ENCODE measurements around the gene OR51V1.
"Not testable (repeated sequence)": the region's sequence is repeated elsewhere in the genome, so short reads cannot be mapped to it uniquely, and the experiment has no call there.

OR51V1 gene, protein sequence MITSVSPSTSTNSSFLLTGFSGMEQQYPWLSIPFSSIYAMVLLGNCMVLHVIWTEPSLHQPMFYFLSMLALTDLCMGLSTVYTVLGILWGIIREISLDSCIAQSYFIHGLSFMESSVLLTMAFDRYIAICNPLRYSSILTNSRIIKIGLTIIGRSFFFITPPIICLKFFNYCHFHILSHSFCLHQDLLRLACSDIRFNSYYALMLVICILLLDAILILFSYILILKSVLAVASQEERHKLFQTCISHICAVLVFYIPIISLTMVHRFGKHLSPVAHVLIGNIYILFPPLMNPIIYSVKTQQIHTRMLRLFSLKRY

GRCh38 chr11:5200582-5200981 is at the start of gene OR51V1:
OR51V1 (minus strand) TSS chr11:5200682; CDS start chr11:5200682, 0 bp downstream.
- no peak for DNase-seq

GRCh38 chr11:5249807-5250396 is 49.4 kb upstream of the OR51V1 start, which contains the start of gene HBG1:
HBG1 (minus strand) TSS chr11:5249857; CDS start chr11:5249804, 53 bp downstream.
- not testable (repeated sequence) for DNase-seq

DNA sequence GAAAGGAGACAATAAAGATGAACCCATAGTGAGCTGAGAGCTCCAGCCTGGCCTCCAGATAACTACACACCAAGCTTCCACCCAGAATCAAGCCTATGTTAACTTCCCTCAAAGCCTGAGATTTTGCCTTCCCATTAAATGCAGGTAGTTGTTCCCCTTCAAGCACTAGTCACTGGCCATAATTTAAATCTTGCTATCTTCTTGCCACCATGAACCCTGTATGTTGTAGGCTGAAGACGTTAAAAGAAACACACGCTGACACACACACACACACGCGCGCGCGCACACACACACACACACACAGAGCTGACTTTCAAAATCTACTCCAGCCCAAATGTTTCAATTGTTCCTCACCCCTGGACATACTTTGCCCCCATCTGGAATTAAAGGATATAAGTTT is 48.0 kb upstream of the OR51V1 start:
- not testable (repeated sequence) for DNase-seq

DNA sequence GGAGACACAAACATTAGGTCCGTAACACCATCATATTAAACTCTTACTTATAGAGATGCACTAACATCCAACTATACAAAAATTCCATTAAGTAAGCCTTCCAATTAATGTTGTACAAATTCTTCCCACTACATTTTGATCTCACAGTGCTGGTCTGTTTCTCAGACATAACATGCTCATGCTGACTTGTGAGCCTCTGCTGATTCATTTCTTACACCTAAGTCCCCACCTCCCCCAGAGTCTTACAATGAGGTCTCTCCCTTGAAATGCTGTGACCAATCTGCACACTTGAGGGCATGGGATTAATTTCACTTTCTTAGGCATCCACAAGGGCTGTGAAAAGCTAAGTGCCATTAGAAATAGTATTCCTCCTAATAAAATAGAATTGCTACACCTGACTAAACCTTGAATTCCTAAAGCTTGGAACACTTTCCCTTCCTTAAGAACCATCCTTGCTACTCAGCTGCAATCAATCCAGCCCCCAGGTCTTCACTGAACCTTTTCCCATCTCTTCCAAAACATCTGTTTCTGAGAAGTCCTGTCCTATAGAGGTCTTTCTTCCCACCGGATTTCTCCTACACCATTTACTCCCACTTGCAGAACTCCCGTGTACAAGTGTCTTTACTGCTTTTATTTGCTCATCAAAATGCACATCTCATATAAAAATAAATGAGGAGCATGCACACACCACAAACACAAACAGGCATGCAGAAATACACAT is 47.1 kb upstream of the OR51V1 start:
- no peak for DNase-seq

DNA sequence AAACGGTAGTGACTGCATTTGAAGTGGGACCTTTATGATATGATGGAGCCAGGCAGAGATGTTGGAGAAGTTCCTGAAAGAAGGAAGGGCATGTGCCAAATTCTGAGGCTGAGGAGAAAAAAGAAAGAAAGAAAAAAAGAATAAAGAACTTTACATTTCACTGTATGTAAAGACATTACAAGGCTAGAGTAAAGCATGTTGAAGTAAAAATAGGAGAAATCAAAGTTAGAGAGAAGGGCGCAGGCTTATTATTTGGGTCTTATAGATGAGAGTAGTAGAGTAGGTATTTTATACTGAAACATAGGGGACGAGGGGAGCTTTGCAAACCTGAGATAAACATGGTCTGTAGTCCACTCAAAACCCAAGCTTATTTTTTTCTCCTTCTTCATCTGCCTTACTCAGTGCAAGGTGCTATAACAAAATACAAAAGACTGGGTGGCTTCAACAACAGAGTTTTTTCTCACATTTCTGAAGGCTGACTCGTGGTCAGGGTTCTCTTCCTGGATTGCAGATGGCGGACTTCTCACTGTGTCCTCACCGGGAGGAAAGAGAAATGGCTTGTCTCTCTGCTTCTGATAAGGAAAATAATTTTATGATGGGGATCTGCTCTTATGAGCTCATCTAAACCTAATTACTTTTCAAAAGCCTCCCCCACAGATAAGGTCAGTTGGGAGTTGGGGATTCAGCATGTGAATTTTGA is 46.4 kb upstream of the OR51V1 start:
- no peak for DNase-seq

DNA sequence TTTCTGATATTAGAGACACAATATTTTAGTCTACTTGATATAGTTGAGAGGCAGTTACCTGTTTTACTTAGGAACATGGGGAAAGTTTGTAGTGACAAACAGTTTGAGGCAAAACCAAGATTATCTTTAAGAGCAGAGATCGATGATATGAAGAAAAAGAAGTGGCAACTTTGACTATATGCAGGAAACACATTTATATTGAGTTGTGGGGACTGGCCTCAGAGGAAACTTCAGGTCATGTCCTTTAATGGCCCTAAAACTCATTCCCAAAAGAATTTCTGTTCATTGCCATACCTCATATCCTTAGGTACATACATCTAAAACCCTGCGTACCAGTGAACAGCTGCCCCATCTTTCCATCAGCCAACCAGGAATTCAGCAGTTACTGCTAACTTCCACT is 44.7 kb upstream of the OR51V1 start:
- DNase-seq, result no peak

DNA sequence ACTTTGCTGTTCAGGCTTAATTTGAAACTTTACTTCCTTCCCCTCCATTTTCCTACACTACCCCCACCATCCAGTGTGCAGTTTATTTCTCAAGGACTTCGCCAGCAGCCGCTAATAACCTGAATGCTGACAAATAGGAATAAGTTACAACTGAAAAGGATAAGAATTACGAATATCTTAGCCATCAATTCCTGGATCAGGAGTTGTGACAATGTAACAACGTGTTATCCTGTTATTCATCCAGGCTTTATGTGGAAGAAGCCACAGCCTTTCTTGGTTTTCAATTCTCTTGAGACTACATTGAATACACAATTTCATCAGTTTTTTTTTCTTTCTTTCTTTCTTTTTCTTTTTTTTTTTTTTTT is 43.3 kb upstream of the OR51V1 start:
- no peak for DNase-seq

DNA sequence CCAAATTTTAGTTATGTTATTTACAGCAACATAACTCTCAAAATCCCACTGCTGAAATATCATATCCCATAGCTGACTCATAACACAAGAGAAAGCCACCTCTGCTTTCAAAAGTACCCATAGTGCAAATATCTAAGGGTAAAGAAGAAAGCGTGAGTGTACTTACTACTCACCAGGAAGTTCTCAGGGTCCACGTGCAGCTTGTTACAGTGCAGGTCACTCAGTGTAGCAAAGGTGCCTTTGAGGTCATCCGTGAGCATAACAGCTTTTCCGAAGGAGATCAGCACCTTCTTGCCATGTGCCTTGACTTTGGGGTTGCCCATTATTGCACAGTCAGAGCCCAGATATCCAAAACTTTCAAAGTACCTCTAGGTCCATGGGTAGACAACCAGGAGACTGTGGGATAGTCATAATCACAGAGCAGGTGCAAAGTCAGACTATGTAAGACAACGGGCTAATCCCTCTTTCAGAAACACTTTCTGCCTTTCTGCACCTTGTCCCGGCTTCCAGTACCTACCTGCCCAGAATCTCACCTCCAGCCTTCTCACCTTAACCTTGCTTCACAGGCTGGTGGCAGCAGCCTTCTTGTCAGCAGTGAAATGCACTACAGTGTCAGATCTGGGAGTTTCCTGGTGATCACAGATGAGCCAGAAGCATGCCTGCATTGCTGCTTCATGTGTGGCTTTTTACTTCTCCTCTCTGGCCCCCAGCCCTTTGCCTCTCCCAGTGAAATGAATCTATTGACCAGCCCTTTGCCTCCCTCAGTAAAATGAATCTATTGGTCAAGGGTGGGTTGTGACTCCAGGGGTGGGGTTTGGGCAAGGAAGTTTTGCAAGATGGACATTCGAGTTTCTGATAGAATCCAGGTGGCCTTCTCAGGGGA is 42.7 kb upstream of the OR51V1 start:
- DNase-seq, result no peak

DNA sequence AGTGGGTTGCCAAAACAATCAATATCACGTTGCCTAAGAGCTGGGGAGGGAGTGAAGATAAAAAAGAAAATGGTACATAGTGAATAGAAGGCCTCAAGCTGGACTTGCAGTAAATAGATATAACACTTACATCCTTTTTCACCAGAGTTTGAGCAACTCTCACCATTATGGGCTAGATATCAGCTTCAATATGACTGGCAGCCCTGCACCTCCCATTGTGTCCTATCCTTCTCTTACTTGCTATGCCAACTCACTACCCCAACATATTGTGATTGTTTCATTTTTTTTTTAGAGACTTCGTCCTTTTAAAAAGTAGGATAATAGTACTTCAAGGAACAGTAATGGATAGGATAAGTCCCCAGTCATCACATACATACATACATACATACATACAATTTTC is 41.7 kb upstream of the OR51V1 start:
- no peak for DNase-seq

DNA sequence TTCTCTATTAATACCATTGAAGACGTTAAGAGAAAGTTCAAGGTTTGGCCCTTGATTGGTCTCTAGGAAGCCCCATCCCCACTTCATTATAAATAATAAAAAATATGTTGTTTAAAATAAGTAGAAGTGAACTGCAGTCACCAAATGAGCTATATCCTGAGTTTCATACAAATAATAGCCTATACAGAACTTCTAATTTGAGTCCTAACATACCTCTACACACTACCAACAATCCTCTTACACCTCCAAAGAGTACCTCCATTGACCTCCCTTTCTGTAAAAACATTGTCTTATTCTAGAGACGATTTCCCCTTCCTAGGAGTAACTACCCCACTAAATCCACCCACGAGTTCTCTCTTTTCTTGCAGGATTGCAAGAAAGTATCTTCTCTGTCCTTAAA is 41.0 kb upstream of the OR51V1 start:
- no peak for DNase-seq

DNA sequence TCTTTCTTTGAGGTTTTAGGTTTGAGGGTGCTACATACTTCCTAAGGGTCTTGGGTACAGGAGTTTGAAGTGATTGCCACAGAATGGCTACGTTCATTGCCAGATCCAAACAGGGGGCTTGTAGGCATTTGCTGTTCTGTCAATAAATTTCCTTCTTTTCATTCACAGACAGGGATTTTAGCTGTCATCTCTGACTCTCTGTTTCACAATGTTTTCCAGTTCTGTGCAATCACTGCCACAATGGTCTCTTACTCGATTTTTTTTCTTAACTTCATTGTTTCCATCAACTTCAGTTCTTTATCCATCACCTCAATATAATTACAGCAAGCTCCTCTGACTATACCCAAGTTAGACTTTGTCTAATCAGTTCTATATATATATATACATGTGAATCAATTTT is 40.0 kb upstream of the OR51V1 start:
- no peak for DNase-seq

DNA sequence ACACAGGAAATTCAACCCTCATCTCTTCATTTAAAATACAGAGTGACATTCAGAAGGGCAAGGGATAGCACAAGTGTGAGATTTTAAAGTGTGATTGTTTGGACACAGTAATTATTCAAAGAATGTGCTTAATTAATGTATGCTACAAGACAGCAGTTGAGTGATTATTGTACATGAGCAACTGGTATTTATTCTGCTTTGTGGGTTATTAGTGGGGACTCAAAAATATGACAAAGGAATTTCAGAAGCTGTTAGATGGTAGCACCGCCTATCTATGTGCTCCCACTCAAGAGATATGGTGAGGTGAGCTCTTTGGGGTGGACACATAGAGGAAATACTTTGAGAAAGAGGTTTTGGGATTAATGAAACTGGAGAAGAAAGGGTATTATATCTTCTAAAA is 39.6 kb upstream of the OR51V1 start:
- DNase-seq, result no peak

- no peak for DNase-seq
These were observed 38.6 kb upstream of the OR51V1 start for GRCh38 chr11:5239046-5239445.

- DNase-seq, result no peak
These were observed 38.0 kb upstream of the OR51V1 start for GRCh38 chr11:5238486-5238885.

DNA sequence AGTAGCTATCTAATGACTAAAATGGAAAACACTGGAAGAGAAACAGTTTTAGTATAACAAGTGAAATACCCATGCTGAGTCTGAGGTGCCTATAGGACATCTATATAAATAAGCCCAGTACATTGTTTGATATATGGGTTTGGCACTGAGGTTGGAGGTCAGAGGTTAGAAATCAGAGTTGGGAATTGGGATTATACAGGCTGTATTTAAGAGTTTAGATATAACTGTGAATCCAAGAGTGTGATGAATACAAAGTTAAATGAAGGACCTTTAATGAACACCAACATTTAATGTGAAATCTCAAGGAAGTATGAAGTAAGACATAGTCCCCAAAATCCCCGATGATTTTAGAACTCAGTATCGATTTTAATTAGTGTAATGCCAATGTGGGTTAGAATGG is 36.9 kb upstream of the OR51V1 start:
- no peak for DNase-seq

DNA sequence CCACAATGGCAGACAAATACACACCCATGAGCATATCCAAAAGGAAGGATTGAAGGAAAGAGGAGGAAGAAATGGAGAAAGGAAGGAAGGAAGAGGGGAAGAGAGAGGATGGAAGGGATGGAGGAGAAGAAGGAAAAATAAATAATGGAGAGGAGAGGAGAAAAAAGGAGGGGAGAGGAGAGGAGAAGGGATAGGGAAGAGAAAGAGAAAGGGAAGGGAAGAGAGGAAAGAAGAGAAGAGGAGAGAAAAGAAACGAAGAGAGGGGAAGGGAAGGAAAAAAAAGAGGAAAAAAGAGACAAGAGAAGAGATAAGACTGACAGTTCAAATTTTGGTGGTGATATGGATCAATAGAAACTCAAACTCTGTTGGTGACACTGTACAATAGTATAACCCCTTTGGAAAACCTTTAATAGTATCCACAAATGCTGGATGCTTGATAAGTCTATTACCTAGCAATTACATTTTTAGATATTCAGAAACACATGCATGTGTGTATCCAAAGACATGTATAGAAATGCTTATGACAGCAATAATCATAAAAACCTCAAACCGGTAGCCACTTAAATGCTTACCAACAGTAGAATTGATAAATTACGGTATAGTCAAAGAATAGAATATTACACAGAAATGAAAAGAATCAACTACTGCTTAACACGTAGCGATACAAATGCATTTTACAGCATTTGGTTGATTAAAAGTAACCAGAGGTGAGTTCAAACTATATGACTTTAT is 35.0 kb upstream of the OR51V1 start:
- no peak for DNase-seq

- DNase-seq, result no peak
These were observed 33.9 kb upstream of the OR51V1 start, which contains the start of gene HBD for GRCh38 chr11:5234381-5234834. HBD (minus strand) TSS chr11:5234483; CDS start chr11:5234433, 50 bp downstream.

GRCh38 chr11:5233307-5233706 is 32.8 kb upstream of the OR51V1 start:
- no peak for DNase-seq

- no peak for DNase-seq
These were observed 32.3 kb upstream of the OR51V1 start for GRCh38 chr11:5232821-5233220.

- no peak for DNase-seq
These were observed 31.7 kb upstream of the OR51V1 start for GRCh38 chr11:5232176-5232575.

GRCh38 chr11:5231111-5231510 is 30.6 kb upstream of the OR51V1 start:
- DNase-seq, result no peak

DNA sequence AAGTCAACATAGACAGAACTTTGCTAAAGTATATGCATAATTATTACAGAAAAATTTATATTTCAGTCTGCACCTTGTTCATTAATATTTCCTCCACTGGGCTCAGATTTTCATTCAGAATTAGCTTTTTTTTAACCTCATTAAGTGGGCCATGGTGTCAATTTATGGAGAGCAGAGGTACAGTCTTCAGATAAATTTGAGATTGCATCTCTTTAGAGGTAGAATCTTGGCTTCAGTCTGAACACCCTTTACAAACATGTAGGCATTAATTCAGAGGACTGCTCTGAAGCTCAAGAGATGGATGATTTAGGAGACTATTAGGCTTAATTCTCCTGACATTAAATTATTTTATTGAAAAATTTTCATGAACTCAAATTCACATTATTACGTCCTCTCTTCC is 29.8 kb upstream of the OR51V1 start:
- DNase-seq, result no peak
